ENCODE results near the gene PLEKHG5. TPM values are rescaled to one million over a fixed set of nuclear protein-coding genes. Genes with fewer than 3 reads are reported as not detected.
"Not testable (repeated sequence)": the region's sequence is repeated elsewhere in the genome, so short reads cannot be mapped to it uniquely, and the experiment has no call there.

Gene PLEKHG5
- total RNA-seq, 3 donors from 2014 or later = 7.0 to 12.0 (median 11.8) TPM

DNA sequence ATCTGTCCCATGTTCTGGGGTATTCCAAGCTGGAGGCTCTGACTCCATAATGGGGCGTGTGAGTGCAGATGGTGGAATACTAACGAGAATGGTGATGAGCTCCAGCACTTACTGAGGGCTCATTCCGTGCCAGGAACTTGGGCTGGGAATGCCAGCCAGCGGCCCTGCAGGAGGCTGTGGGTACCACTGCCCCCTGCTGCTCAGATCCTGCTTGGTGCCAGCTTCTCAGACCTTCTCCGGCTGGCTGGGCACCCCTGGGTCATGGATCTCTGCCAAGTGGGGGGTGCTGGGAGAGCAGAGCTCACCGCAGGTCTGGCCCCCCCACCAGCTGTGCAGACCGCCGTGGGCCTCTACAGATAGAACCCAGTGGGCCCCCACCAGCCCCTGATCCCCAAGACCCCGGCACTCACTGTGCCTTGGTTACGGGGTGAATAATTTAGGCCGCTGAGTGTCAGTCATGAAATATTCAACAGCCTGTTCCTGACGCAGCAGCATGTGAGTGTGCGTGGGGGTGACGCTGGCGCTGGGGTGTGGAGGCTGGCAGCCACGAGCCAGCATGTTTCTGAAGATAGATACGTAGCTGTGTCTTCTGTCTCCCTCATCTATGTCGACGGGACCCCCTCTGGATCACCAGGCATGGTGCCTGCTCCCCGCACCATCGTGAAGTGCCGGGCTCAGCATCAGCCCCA lies 54.3 kb downstream of the PLEKHG5 start:
- H3K9me3 ChIP-seq; H3K27me3 ChIP-seq; intact Hi-C loops (cut with DNase I; ENCODE audit: low total_unique reads); H3K27ac ChIP-seq; H3K36me3 ChIP-seq; H3K4me3 ChIP-seq; H3K4me1 ChIP-seq: not testable (repeated sequence)
- peak in 1 of 2 donors; percentile 31 for DNase-seq (ENCODE audit: low spot score in 2 of 2)
- TF ChIP-seq, protein P1, sequence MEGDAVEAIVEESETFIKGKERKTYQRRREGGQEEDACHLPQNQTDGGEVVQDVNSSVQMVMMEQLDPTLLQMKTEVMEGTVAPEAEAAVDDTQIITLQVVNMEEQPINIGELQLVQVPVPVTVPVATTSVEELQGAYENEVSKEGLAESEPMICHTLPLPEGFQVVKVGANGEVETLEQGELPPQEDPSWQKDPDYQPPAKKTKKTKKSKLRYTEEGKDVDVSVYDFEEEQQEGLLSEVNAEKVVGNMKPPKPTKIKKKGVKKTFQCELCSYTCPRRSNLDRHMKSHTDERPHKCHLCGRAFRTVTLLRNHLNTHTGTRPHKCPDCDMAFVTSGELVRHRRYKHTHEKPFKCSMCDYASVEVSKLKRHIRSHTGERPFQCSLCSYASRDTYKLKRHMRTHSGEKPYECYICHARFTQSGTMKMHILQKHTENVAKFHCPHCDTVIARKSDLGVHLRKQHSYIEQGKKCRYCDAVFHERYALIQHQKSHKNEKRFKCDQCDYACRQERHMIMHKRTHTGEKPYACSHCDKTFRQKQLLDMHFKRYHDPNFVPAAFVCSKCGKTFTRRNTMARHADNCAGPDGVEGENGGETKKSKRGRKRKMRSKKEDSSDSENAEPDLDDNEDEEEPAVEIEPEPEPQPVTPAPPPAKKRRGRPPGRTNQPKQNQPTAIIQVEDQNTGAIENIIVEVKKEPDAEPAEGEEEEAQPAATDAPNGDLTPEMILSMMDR (IDR thresholded peaks at IDR 0.05) = peak in 1 of 3 donors; percentile 11

DNA sequence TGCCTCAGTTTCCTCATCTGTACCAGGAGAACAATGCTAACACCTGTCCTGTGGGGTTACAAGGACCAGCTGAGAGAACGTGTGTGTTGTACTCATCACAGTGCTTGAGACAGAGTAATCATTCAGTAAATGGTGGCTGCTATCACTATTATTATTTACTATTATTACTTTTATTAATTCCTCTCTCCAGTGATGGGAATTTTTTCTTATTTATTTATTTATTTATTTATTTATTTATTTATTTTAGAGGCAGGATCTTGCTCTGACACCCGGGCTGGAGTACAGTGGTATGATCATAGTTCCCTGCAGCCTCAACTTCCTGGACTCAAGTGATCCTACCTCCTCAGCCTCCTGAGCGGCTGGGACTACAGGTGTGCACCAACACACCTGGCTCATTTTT lies 55.2 kb downstream of the PLEKHG5 start:
- H3K36me3 ChIP-seq; H3K9me3 ChIP-seq; intact Hi-C loops (cut with DNase I; ENCODE audit: low total_unique reads); H3K27me3 ChIP-seq; H3K27ac ChIP-seq; H3K4me3 ChIP-seq; DNase-seq (ENCODE audit: low spot score in 2 of 2); H3K4me1 ChIP-seq: not testable (repeated sequence)

DNA sequence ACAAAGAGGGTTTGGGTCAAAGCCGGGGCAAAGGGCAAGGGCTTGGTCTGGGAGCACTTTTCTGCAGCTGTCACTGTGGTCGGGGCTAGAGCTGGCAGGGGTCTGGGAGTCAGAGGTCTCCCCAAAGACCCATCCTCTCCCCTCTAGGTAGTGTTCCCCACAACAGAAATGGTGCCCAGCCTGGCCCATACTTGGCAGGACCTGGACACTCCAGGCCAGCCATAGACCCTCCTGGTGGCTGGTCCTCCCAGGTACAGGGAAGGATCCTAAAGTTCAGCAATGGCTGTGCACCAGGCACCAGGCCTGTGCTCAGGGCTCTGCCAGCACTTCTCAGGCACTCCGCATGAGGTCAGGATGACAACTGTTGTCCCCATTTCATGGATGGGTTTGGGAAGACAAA lies 55.9 kb downstream of the PLEKHG5 start:
- no peaks in the 10 kb centered on the region for H3K9me3 ChIP-seq
- H3K27me3 ChIP-seq = peaks cover 0 to 6% of the 10 kb centered on the region in 2 donors
- H3K4me1 ChIP-seq = peaks cover 0 to 4% of the 10 kb centered on the region in 2 donors
- intact Hi-C loops (cut with DNase I; ENCODE audit: low total_unique reads) = no loop called here
- DNase-seq (ENCODE audit: low spot score in 2 of 2) = no peak
- no peak overlapping the region for H3K4me3 ChIP-seq
- no peaks in the 10 kb centered on the region for H3K36me3 ChIP-seq
- no peak overlapping the region for H3K27ac ChIP-seq
- TF ChIP-seq POLR2AphosphoS5 (IDR thresholded peaks at IDR 0.05) = no peak
- TF ChIP-seq POLR2A (IDR thresholded peaks at IDR 0.05) = no peak
- TF ChIP-seq, protein P1 (IDR thresholded peaks at IDR 0.05) = no peak

DNA sequence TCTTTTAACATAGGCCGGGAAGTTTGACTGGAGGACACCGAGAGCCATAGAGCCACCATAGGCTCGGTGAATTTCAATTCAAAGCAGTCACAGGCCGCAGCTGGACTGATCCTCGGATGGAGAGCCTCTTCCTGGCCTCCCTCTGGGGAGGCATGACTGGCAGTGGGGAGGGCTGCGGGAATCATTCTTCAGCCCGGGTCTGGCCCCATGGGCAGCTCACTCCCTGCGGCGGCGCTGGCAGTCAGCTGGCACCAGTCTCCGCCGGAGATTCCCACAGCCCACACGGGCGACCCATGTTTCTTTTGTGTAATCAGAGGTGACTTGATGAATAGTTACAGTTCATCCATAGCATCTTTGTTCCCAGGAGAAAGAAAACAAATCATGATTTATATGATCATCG lies 56.3 kb downstream of the PLEKHG5 start:
- intact Hi-C loops (cut with DNase I; ENCODE audit: low total_unique reads) = no loop called here
- peaks cover 0 to 6% of the 10 kb centered on the region in 2 donors for H3K27me3 ChIP-seq
- DNase-seq (ENCODE audit: low spot score in 2 of 2) = no peak
- TF ChIP-seq POLR2A (IDR thresholded peaks at IDR 0.05) (no peak), POLR2AphosphoS5 (IDR thresholded peaks at IDR 0.05) (no peak)
- TF ChIP-seq, protein P1 (IDR thresholded peaks at IDR 0.05) = no peak
- H3K4me3 ChIP-seq = no peak overlapping the region
- peaks cover 0 to 8% of the 10 kb centered on the region in 2 donors for H3K4me1 ChIP-seq
- H3K9me3 ChIP-seq = no peaks in the 10 kb centered on the region
- H3K27ac ChIP-seq = no peak overlapping the region
- H3K36me3 ChIP-seq = no peaks in the 10 kb centered on the region

DNA sequence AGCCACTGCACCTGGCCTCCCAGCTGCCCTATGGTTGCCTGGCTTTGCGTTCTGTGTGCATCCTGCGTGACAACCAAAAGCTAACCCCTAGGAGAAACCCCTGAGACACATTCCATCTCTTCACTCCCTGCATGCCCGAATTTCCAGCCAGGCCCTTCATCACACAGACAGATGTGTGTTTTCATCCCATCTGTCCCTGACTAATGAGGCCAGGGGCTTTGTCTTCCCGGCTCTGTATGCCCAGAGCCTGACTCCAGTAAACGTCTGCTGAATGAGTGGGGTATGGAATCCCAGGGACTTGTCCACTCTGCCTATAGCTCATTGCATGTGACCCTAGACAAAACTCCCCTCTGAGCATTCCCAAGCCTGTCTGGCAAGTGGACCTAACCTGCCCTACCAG lies 57.3 kb downstream of the PLEKHG5 start:
- Histone ChIP-seq H3K27me3 (peaks cover 0 to 6% of the 10 kb centered on the region in 2 donors), H3K4me1 (peaks cover 0 to 11% of the 10 kb centered on the region in 2 donors), H3K27ac (no peak overlapping the region), H3K36me3 (no peaks in the 10 kb centered on the region), H3K9me3 (no peaks in the 10 kb centered on the region), H3K4me3 (no peak overlapping the region)
- no peak for DNase-seq (ENCODE audit: low spot score in 2 of 2)
- TF ChIP-seq POLR2AphosphoS5 (IDR thresholded peaks at IDR 0.05) = no peak
- TF ChIP-seq POLR2A (IDR thresholded peaks at IDR 0.05) = no peak
- TF ChIP-seq, protein P1 (IDR thresholded peaks at IDR 0.05) = no peak
- intact Hi-C loops (cut with DNase I; ENCODE audit: low total_unique reads) = no loop called here

DNA sequence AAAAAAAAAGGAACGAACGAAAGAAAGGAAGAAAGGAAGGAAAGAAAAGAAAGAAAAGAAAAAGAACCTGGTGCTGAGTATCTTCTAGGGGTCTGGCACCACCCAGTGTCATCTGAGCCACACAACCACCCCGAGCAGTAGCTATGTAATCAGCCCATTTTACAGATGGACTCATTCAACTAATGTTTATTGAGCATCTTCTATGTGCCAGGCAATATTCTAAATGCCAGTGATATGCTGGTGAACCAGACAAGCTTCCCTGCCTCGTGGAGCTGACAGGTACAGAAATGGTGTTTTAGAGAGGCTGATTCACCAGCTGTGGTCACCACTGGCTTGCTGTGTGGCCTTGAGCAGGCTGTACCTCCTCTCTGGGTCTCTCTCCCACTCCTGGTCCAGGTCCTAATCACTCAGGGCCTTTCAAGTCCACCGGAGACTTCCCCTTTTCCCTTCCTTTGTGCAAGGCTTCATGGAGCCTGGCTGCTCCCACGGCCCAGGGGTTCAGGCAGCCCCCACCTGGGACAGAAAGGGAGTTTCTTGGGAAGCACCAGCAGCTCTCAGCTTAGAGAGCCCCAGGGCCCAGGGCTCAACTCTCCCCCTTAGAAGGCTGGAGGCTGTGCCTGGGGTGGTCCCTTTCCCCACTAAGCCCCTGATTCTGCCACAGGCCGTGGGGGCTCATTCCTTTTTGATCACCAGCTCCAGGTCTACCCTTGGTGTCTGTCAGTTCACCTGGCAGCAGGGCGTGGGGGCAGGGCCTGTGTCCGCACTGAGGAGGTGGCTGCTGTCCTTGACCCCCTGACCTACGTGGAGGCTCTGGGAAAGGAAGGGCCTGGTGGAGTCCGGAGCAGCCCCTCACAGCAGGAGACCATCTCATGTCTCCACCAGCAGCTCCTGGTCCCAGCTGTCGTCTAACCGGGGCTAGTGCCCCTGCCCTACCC lies 59.6 kb downstream of the PLEKHG5 start:
- H3K27me3 ChIP-seq; DNase-seq (ENCODE audit: low spot score in 2 of 2): not testable (repeated sequence)

DNA sequence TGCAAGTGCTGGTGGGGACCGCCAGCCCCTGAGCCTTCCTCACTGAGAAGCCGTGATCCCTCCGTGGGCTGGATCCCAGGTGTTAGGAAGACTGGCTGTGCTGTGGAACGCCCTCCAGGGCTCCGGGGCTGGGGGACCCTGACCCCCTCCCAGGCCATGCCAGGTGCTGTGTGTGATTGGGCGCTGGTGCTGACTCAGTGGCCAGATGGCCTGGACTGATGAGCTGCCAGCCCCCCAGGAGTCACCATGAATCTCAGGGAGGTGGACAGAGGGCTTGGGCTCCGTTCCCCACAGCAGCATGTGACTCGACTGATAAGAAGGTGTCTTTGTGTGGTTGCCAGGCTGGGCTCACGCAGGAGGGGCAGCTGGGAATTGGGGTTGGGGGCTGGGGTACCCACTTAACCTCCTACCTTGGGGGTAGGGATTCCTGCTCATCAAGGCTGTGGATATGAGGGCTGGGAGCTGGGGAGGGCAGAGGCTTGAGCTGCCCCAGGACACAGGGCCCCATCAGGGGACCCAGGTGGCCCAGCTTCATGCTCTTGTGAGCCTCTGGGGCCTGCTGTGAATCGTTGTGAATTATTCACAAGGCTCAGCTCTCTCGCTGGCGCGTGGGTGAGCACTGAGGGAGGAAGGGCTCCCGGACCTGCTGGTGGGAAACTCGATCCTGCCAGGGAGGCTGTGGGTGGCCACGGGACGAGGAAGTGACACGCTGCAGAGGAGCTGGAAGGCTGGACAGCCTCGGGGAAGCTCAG lies 61.6 kb downstream of the PLEKHG5 start:
- Histone ChIP-seq H3K4me1 (peaks cover 5 to 26% of the 10 kb centered on the region in 2 donors), H3K27ac (peak overlapping the region; percentile 48 to 61), H3K27me3 (peaks cover 3 to 17% of the 10 kb centered on the region in 2 donors)
- DNase-seq (ENCODE audit: low spot score in 2 of 2); H3K4me3 ChIP-seq; intact Hi-C loops (cut with DNase I; ENCODE audit: low total_unique reads); H3K9me3 ChIP-seq; H3K36me3 ChIP-seq: not testable (repeated sequence)

More for the DNA sequence above, 59.6 kb downstream of the PLEKHG5 start:
- not testable (repeated sequence) for H3K36me3 ChIP-seq, H3K9me3 ChIP-seq, H3K27ac ChIP-seq, H3K4me3 ChIP-seq
- peaks cover 0 to 19% of the 10 kb centered on the region in 2 donors for H3K4me1 ChIP-seq
- intact Hi-C loops (cut with DNase I; ENCODE audit: low total_unique reads) = loop anchor here (2.0 kb wide), 1 partner anchor 21 kb away; no protein-coding TSS in a partner anchor

DNA sequence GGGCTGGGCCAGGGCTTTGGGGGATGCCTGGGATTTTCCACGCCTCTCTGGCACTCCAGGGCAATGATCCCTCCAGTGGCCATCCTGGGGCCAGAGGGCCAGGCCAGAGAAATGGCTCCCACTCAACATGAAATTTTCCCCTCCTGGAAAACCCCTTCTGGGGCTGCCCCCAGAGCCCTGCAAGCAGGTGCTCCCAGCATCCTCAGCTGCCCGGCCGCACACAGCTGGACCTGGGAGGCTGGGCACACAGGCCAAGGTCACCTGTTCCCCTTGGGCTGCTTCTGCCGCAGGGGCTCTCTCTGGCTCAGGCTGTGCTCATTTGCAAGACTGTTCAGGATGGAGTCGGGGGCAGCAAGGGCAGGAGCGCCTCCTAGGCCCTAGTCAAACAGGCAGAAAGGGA lies 63.0 kb downstream of the PLEKHG5 start:
- peak overlapping the region; percentile 33 to 61 for H3K27ac ChIP-seq
- peaks cover 10 to 31% of the 10 kb centered on the region in 2 donors for H3K4me1 ChIP-seq
- H3K36me3 ChIP-seq; intact Hi-C loops (cut with DNase I; ENCODE audit: low total_unique reads); H3K4me3 ChIP-seq; H3K9me3 ChIP-seq; DNase-seq (ENCODE audit: low spot score in 2 of 2): not testable (repeated sequence)
- peaks cover 3 to 19% of the 10 kb centered on the region in 2 donors for H3K27me3 ChIP-seq
